GM19035 (cell line): ENCODE results near the gene IFT81.

Source experiments
- ATAC-seq: cut with Tn5 transposase; IDR thresholded peaks from one replicate; pipeline ENCODE4 v1.9.1; 2021; ENCODE audit not compliant: unreplicated experiment

Gene IFT81

GRCh38 chr12:110149086-110149660, 25.0 kb downstream of the IFT81 start:
- no peak for ATAC-seq

- ATAC-seq = no peak
Measured at GRCh38 chr12:110156766-110157165, 32.6 kb downstream of the IFT81 start.

GRCh38 chr12:110157539-110157938, 33.4 kb downstream of the IFT81 start:
- no peak for ATAC-seq

GRCh38 chr12:110159671-110160245, 35.6 kb downstream of the IFT81 start:
- no peak for ATAC-seq

- no peak for ATAC-seq
Measured at GRCh38 chr12:110165540-110166159, 41.5 kb downstream of the IFT81 start.

GRCh38 chr12:110168732-110169455, 44.7 kb downstream of the IFT81 start:
- no peak for ATAC-seq

- ATAC-seq = no peak
Measured at GRCh38 chr12:110170535-110171185, 46.5 kb downstream of the IFT81 start.

- ATAC-seq = no peak
Measured at GRCh38 chr12:110171186-110171538, 47.0 kb downstream of the IFT81 start.

- ATAC-seq = no peak
Measured at GRCh38 chr12:110171636-110172035, 47.5 kb downstream of the IFT81 start.

- ATAC-seq = no peak
Measured at GRCh38 chr12:110174373-110174996, 50.3 kb downstream of the IFT81 start.

GRCh38 chr12:110175201-110175600, 51.0 kb downstream of the IFT81 start:
- ATAC-seq = no peak

GRCh38 chr12:110176745-110177144, 52.6 kb downstream of the IFT81 start:
- ATAC-seq = no peak

- ATAC-seq = no peak
Measured at GRCh38 chr12:110179291-110179690, 55.1 kb downstream of the IFT81 start.

- no peak for ATAC-seq
Measured at GRCh38 chr12:110180591-110181005, 56.4 kb downstream of the IFT81 start.

- ATAC-seq = no peak
Measured at GRCh38 chr12:110182281-110182680, 58.1 kb downstream of the IFT81 start.

GRCh38 chr12:110183386-110183785, 59.2 kb downstream of the IFT81 start:
- ATAC-seq = no peak

GRCh38 chr12:110185626-110186025, 61.5 kb downstream of the IFT81 start:
- ATAC-seq = no peak

GRCh38 chr12:110186059-110186458, 61.9 kb downstream of the IFT81 start:
- ATAC-seq = no peak

- no peak for ATAC-seq
Measured at GRCh38 chr12:110193196-110193595, 69.0 kb downstream of the IFT81 start.

- ATAC-seq = no peak
Measured at GRCh38 chr12:110197003-110197402, 72.8 kb downstream of the IFT81 start.

GRCh38 chr12:110198386-110198785, 74.2 kb downstream of the IFT81 start:
- ATAC-seq = no peak
